ENCODE measurements around the gene USP15. TPM values are rescaled to one million over a fixed set of nuclear protein-coding genes. Genes with fewer than 3 reads are reported as not detected.

Gene USP15
- total and polyA plus RNA-seq, 2 of the 8 experiments (the other 6 are each of a cell fraction or from before 2014, with no cell fraction given) = 12.7 to 38.6 TPM

DNA sequence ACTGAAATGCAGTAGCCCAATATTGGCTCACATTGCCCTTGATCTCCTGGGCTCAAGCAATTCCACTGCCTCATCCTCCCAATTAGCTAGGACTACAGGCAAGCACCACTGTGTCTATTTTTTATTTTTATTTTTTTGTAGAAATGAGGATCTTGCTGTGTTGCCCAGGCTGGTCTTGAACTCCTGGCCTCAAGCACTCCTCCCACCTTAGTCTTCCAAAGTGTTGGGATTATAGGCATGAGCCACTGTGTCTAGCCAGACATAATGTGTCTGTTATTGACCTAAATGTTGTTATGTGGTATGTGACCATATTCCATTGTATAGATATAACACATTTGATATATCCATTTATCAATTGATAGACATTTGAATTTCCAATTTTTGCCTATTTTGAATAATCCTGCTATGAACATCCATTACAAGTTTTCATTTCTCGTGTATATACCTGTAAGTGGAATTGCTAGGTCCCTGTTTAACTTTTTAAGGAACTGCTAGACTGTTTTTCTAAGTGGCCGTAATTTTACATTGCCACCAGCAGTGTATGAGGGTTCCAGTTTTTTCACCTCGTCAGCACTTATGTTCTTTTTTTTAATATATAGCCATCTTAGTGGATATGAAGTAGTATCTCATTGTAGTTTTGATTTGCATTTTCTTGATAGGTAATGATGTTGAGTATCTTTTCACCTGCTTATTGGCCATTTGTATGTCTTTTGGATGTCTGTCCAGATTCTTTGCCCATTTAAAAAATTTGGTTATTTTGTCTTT, 9.4 kb downstream of the USP15 start:
- Histone ChIP-seq H3K9ac (replicated peaks in 1 of 4; ENCODE audit: extremely low read depth in 1 of 4, low read depth in 3 of 4, low read length in 3 of 4) (no peak overlapping the region), H3K9me3 (ENCODE audit: insufficient read depth in 2 of 2, low read depth in 1 of 2, low read length in 1 of 2) (no peaks in the 10 kb centered on the region), H3K79me1 (ENCODE audit: low read depth, low read length) (no peaks in the 10 kb centered on the region; the same call in 1 of the 2 replicates), H2BK5ac (ENCODE audit: low read depth, low read length) (no peak overlapping the region), H3K4me3 (ENCODE audit: extremely low read depth in 1 of 4, insufficient read depth in 2 of 4, low read depth in 3 of 4, low read length in 4 of 4) (no peak overlapping the region), H4K8ac (ENCODE audit: extremely low read depth, insufficient read depth, low read length) (no peak overlapping the region), H2AFZ (ENCODE audit: low read length) (no peak overlapping the region), H3K23ac (ENCODE audit: insufficient read length) (no peak overlapping the region), H3K14ac (ENCODE audit: insufficient read length) (no peak overlapping the region), H3K4ac (replicated peaks; ENCODE audit: insufficient read length, low read depth, low read length) (no peak overlapping the region), H3K27ac (ENCODE audit: low read depth, low read length) (no peak overlapping the region), H3K27me3 (replicated peaks in 1 of 4; ENCODE audit: control insufficient read depth in 3 of 4, extremely low read depth in 1 of 4, insufficient read depth in 3 of 4, low read length in 3 of 4) (no peaks in the 10 kb centered on the region), H3K56ac (replicated peaks; ENCODE audit: insufficient read length, low read depth, low read length) (no peak overlapping the region), H3K79me2 (ENCODE audit: control insufficient read depth in 1 of 2, insufficient read depth in 2 of 2, low read length in 2 of 2) (peaks cover 0 to 87% of the 10 kb centered on the region in 2 experiments; a peak in 2 of 4 replicates), H4K20me1 (replicated peaks in 1 of 2; ENCODE audit: control insufficient read depth in 1 of 2, insufficient read depth in 2 of 2, low read length in 2 of 2) (peaks cover 0 to 5% of the 10 kb centered on the region in 2 experiments), H2BK12ac (ENCODE audit: low read depth, low read length) (no peak overlapping the region), H3K23me2 (ENCODE audit: low read depth, low read length) (no peaks in the 10 kb centered on the region), H2AK5ac (ENCODE audit: low read depth, low read length) (no peak overlapping the region), H2BK120ac (replicated peaks; ENCODE audit: low read depth, low read length) (no peak overlapping the region), H3K36me3 (ENCODE audit: control insufficient read depth in 2 of 4, insufficient read depth in 4 of 4, low read length in 3 of 4) (no peaks in the 10 kb centered on the region), H4K91ac (replicated peaks; ENCODE audit: insufficient read length, low read length) (no peak overlapping the region), H3K4me1 (replicated peaks in 1 of 4; ENCODE audit: control insufficient read depth in 3 of 4, insufficient read depth in 4 of 4, low read length in 3 of 4) (no peaks in the 10 kb centered on the region), H3K18ac (ENCODE audit: extremely low read depth, low read length) (no peak overlapping the region), H4K5ac (ENCODE audit: insufficient read length, low read depth, low read length) (no peak overlapping the region), H3K4me2 (ENCODE audit: insufficient read depth in 1 of 2, low read depth in 2 of 2, low read length in 2 of 2) (no peak overlapping the region), H2BK20ac (ENCODE audit: low read length) (no peak overlapping the region), H2BK15ac (ENCODE audit: low read length) (no peak overlapping the region)
- TF ChIP-seq SAP30 (IDR thresholded peaks at IDR 0.05; ENCODE audit: insufficient read depth, insufficient replicate concordance, low read length) (no peak), RBBP5 (IDR thresholded peaks at IDR 0.05; ENCODE audit: borderline replicate concordance, low read depth, low read length) (no peak)
- FAIRE-seq = no peak
- CTCF ChIA-PET (ENCODE audit: partially characterized antibody) = no interaction called here
- POLR2A ChIA-PET (ENCODE audit: partially characterized antibody) = no interaction called here
- WGBS, 2 experiments (ENCODE audit: extremely low coverage in 1 of 2, insufficient coverage in 1 of 2, insufficient read length in 1 of 2, insufficient replicate concordance in 2 of 2, low coverage in 1 of 2, low lambda C conversion rate in 2 of 2, missing lambda C conversion rate in 1 of 2) = 88% methylated on average over 3 of the region's 3 CpGs; no CpG with 5 or more reads in 1 of the 2 experiments
- DNase-seq (ENCODE audit: low read depth in 1 of 2, low spot score in 2 of 2) = no peak

All from H1 (cell line).